Measurements from ENCODE around the gene PSAP.

GRCh38 chr10:71865561-71866041, 14.6 kb upstream of the PSAP start:
- TF ChIP-seq CTCF (IDR thresholded peaks at IDR 0.05; ENCODE audit: low read depth, low read length, missing input control) (no peak), SP1 (IDR thresholded peaks at IDR 0.05) (no peak), RAD21 (IDR thresholded peaks at IDR 0.05) (no peak), EGR1 (IDR thresholded peaks at IDR 0.05; ENCODE audit: low read depth in 2 of 2) (no peak), MAX (IDR thresholded peaks at IDR 0.05) (no peak), REST (IDR thresholded peaks at IDR 0.05) (no peak), TAF1 (conservative IDR thresholded peaks at IDR 0.05) (no peak), ZBTB33 (IDR thresholded peaks at IDR 0.05) (no peak), FOXA1 (IDR thresholded peaks at IDR 0.05) (no peak), NR2F2 (IDR thresholded peaks at IDR 0.05) (no peak), GABPA (IDR thresholded peaks at IDR 0.05 in 1 of 2, conservative IDR thresholded peaks at IDR 0.05 in 1 of 2) (no peak)

Data from liver (tissue), 3 donors.